T-helper 9 cell (primary cell): ENCODE data around the gene GJB3.
"Not testable (repeated sequence)": the region's sequence is repeated elsewhere in the genome, so short reads cannot be mapped to it uniquely, and the experiment has no call there.

Experiments
- DNase-seq: peaks from one replicate; pipeline ENCODE4 v3.0.0-alpha.2; 2020

GJB3 gene

GRCh38 chr1:34761176-34761761, 19.7 kb upstream of the GJB3 start:
- DNase-seq = no peak

GRCh38 chr1:34761776-34762307, 19.2 kb upstream of the GJB3 start:
- no peak for DNase-seq

- DNase-seq = no peak
Observed at GRCh38 chr1:34762474-34763141, 18.4 kb upstream of the GJB3 start.

GRCh38 chr1:34763142-34763781, 17.8 kb upstream of the GJB3 start:
- no peak for DNase-seq

GRCh38 chr1:34768856-34769255, 12.2 kb upstream of the GJB3 start:
- DNase-seq = no peak

- no peak for DNase-seq
Observed at GRCh38 chr1:34770891-34771504, 10.0 kb upstream of the GJB3 start.

GRCh38 chr1:34771573-34772371, 9.2 kb upstream of the GJB3 start:
- DNase-seq = no peak

- not testable (repeated sequence) for DNase-seq
Observed at GRCh38 chr1:34773114-34773513, 7.9 kb upstream of the GJB3 start.

- DNase-seq = no peak
Observed at GRCh38 chr1:34774957-34775356, 6.1 kb upstream of the GJB3 start.

- DNase-seq = no peak
Observed at GRCh38 chr1:34776911-34777310, 4.1 kb upstream of the GJB3 start.

- no peak for DNase-seq
Observed at GRCh38 chr1:34777519-34778321, 3.3 kb upstream of the GJB3 start.

- no peak for DNase-seq
Observed at GRCh38 chr1:34778381-34778780, 2.6 kb upstream of the GJB3 start.

GRCh38 chr1:34779005-34779404, 2.0 kb upstream of the GJB3 start:
- DNase-seq = no peak

- DNase-seq = no peak
Observed at GRCh38 chr1:34779526-34779925, 1.5 kb upstream of the GJB3 start.

GRCh38 chr1:34779962-34780361, 1.1 kb upstream of the GJB3 start:
- DNase-seq = no peak

- DNase-seq = no peak
Observed at GRCh38 chr1:34780528-34780927, 486 bp upstream of the GJB3 start.

GRCh38 chr1:34781844-34782391, 904 bp downstream of the GJB3 start:
- no peak for DNase-seq

- no peak for DNase-seq
Observed at GRCh38 chr1:34784751-34785221, 3.8 kb downstream of the GJB3 start.

GRCh38 chr1:34785231-34785874, 4.3 kb downstream of the GJB3 start:
- DNase-seq = no peak

- no peak for DNase-seq
Observed at GRCh38 chr1:34785875-34786470, 5.0 kb downstream of the GJB3 start.
